ENCODE data around the gene EBF3. TPM values are rescaled to one million over a fixed set of nuclear protein-coding genes. Genes with fewer than 3 reads are reported as not detected.

The EBF3 gene
- total RNA-seq, 1 experiment from 2014 or later: 0.22 TPM

- DNase-seq: no peak
- H3T11ph ChIP-seq (ENCODE audit: low read length): no peak overlapping the region
- no peak overlapping the region for H2BK15ac ChIP-seq (ENCODE audit: low read depth, low read length)
- H3K18ac ChIP-seq (ENCODE audit: insufficient read length, low read depth, low read length): no peak overlapping the region
- Mint-ChIP-seq H3K27me3 (ENCODE audit: low read depth) (peaks cover 6% of the 10 kb centered on the region), H3K9me3 (no peaks in the 10 kb centered on the region; a peak in 1 of 5 replicates), H3K4me3 (no peak overlapping the region), H3K27ac (no peak overlapping the region), H3K4me1 (peaks cover 17 to 23% of the 10 kb centered on the region in 2 experiments), H3K36me3 (ENCODE audit: insufficient read depth in 1 of 3, low read depth in 3 of 3) (no peaks in the 10 kb centered on the region)
- H4K5ac ChIP-seq (ENCODE audit: insufficient read length, low read depth, low read length): no peak overlapping the region
- H3K56ac ChIP-seq (ENCODE audit: insufficient read length, low read depth, low read length): no peak overlapping the region
- H3K27ac ChIP-seq (ENCODE audit: insufficient read length, low read depth, low read length): no peak overlapping the region
- H2BK120ac ChIP-seq (ENCODE audit: low read depth, low read length, poor library complexity, severe bottlenecking): no peak overlapping the region
- H3K4me2 ChIP-seq (ENCODE audit: insufficient read depth, insufficient read length, low read length): no peak overlapping the region
- no peak overlapping the region for H3K9ac ChIP-seq (ENCODE audit: extremely low read depth, insufficient read length, low read length)
- H2AFZ ChIP-seq (ENCODE audit: low read length): no peak overlapping the region
- no peaks in the 10 kb centered on the region for H3K79me1 ChIP-seq (ENCODE audit: insufficient read depth, low read depth, low read length, poor library complexity, severe bottlenecking)
- H3K4ac ChIP-seq (ENCODE audit: low read depth, low read length): no peak overlapping the region
- no peak overlapping the region for H2BK5ac ChIP-seq (ENCODE audit: insufficient read length, low read length)
- no peak overlapping the region for H2AK5ac ChIP-seq (ENCODE audit: insufficient read length, low read length)
- no peak overlapping the region for H4K8ac ChIP-seq (replicated peaks; ENCODE audit: insufficient read length, low read depth, low read length)
- no peaks in the 10 kb centered on the region for H3K23me2 ChIP-seq (ENCODE audit: insufficient read length, low read depth, low read length, poor library complexity, severe bottlenecking)
- no peaks in the 10 kb centered on the region for H4K20me1 ChIP-seq (ENCODE audit: control insufficient read depth, insufficient read depth, insufficient read length)
- no peak overlapping the region for H3K23ac ChIP-seq (ENCODE audit: insufficient read length, low read depth, low read length)
- H3K4me1 ChIP-seq (ENCODE audit: insufficient read depth, low read length): no peaks in the 10 kb centered on the region
- H2BK12ac ChIP-seq (ENCODE audit: insufficient read length, low read depth, low read length): no peak overlapping the region
- no peaks in the 10 kb centered on the region for H3K79me2 ChIP-seq (ENCODE audit: insufficient read depth, low read length)
- no peaks in the 10 kb centered on the region for H3K27me3 ChIP-seq (ENCODE audit: insufficient read depth, low read length)
- no peak overlapping the region for H2BK20ac ChIP-seq (ENCODE audit: low read depth, low read length, poor library complexity, severe bottlenecking)
- H3K9me3 ChIP-seq (ENCODE audit: control insufficient read depth, low read depth, low read length): no peaks in the 10 kb centered on the region
- no peak for TF ChIP-seq CTCF (conservative IDR thresholded peaks at IDR 0.05)
- H3K14ac ChIP-seq (ENCODE audit: insufficient read depth, low read length): no peak overlapping the region
- no CpG with 5 or more reads among the region's 9 CpGs for WGBS (ENCODE audit: extremely low coverage, insufficient read length, low lambda C conversion rate)
- H4K91ac ChIP-seq (ENCODE audit: insufficient read length, low read depth, low read length): no peak overlapping the region
These were observed 77.8 kb downstream of the EBF3 start for GRCh38 chr10:129886263-129886662.
